GM19438 (cell line): ENCODE measurements around the gene ZNF607.
A peak's percentile ranks its signal among the peaks of the same experiment; 100 is the strongest.
"Not testable (repeated sequence)": the region's sequence is repeated elsewhere in the genome, so short reads cannot be mapped to it uniquely, and the experiment has no call there.

Experiments
- ATAC-seq: cut with Tn5 transposase; IDR thresholded peaks from one replicate; pipeline ENCODE4 v1.9.1; 2021; ENCODE audit warnings: low read depth; ENCODE audit not compliant: unreplicated experiment

ZNF607 gene

GRCh38 chr19:37719111-37719926, at the start of gene ZNF607:
TSS of gene ZNF607 (minus strand) at chr19:37719761. CDS start at chr19:37711618, 8,143 bp downstream.
- peak; percentile 93 for ATAC-seq

GRCh38 chr19:37763488-37763887, 43.9 kb upstream of the ZNF607 start:
- no peak for ATAC-seq

DNA sequence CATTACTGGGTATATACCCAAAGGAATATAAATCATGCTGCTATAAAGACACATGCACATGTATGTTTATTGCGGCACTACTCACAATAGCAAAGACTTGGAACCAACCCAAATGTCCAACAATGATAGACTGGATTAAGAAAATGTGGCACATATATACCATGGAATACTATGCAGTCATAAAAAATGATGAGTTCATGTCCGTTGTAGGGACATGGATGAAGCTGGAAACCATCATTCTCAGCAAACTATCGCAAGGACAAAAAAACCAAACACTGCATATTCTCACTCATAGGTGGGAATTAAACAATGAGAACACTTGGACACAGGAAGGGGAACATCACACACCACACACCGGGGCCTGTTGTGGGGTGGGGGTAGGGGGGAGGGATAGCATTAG, 38.1 kb upstream of the ZNF607 start:
- not testable (repeated sequence) for ATAC-seq

- ATAC-seq = no peak
These were observed 18.8 kb upstream of the ZNF607 start for GRCh38 chr19:37738371-37738770.

GRCh38 chr19:37725181-37725580, 5.6 kb upstream of the ZNF607 start:
- no peak for ATAC-seq

DNA sequence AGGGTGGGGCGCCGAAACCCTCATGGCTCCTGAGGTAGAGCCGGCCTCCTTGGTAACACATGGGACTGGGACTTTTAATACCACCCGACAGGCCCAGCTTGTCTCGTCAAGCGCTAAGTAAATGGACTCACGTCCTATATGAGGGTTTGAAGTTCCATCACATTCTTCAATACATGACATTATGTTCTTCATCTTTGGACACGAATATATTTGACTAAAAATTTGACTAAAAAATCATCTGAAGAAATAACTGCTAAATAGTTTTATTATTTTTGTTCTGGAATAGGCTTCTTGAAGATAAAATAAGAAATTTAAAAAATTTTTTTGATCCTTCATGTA, 335 bp upstream of the ZNF607 start:
- no peak for ATAC-seq

DNA sequence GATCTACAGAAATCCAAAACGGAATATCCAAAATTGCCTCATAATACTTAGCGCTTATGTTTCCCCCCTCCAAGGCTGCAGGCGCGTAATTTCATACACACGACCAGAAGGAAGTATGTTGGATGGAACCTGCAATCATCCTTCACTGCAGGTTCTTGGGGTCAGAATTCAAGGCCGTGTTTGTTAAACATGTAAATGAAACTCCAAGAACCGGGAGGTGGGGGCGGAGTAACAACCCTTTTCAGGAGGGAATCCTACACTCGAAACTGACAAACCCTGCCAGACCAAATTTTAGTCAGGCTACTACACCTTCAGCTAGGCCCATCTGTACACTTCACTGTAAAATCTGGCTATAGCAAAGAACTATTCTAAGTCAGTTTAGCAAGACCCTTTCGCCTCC, 1.3 kb downstream of the ZNF607 start:
- no peak for ATAC-seq

- ATAC-seq = no peak
These were observed 3.4 kb downstream of the ZNF607 start for GRCh38 chr19:37716140-37716539.

DNA sequence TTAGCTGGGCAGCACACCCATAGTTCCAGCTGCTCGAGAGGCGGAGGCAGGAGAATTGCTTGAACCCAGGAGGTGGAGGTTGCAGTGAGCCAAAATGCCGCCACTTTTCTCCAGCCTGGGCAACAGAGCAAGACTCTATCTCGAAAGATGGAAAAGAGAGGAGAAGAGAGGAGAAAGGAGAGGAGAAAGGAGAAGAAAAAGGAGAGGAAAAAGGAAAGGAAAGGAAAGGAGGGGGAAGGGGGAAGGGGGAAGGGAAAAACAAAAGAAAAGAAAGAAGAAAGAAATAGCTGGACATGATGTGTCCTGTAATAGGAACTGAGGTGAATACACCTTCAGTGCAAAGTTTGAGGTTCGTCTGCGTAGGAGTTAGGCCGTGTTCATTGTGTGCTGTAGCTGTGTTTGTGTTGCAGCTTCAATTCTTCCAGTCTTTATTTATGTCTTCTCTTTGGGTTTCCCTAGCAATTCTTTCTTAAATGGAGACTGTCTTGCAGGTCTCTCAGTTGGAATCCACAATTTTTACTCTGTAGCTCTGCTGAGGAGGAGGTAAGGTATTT, 13.4 kb downstream of the ZNF607 start:
- no peak for ATAC-seq

- no peak for ATAC-seq
These were observed 20.5 kb downstream of the ZNF607 start for GRCh38 chr19:37699057-37699456.

DNA sequence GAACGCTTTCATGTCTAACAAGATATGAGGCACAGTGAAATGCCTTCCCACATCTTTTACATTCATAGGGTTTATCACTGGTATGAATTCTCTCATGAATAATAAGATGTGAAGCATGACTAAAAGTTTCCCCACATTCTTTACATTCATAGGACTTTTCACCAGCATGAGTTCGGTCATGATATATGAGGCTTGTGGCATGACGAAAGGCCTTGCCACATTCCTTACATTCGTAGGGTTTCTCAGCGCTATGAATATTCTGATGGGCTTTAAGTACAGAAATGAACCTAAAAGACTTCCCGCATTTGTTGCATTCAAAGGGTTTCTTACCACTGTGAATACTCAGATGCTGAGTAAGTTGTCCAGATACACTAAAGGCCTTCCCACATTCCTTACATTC, 21.3 kb downstream of the ZNF607 start:
- ATAC-seq = no peak

DNA sequence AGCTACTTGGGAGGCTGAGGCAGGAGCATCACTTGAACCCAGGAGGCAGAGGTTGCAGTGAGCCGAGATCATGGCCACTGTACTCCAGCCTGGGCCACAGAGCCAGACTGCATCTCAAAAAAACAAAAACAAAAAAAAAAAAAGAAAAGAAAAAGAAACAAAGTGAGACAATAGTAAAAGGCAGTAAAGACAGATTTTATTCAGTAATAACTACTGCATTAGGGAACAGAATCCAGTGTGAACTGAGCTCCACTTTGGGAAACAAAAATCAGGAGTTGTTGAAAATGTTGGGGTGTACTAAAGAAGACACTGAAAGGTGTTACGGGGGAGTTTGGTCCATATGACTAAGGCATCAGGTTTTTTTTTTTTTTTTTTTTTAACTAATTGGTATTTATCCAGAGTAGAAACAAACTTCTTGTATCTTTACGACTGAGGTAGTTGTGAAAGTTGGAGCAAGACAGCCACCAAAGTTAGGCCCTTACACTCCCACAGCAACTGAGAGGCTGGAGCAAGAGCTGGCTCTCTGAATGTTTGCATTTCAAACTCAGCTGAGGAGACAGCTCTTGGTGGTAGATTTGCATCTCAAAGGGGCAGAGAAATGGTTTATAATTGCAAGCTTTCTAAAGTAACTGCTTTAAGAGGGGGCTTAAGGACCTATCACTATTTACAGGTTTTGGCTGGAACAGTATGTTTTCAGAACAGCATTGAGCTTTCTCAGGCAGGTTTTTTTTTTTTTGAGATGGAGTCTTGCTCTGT, 24.2 kb downstream of the ZNF607 start:
- ATAC-seq = no peak

DNA sequence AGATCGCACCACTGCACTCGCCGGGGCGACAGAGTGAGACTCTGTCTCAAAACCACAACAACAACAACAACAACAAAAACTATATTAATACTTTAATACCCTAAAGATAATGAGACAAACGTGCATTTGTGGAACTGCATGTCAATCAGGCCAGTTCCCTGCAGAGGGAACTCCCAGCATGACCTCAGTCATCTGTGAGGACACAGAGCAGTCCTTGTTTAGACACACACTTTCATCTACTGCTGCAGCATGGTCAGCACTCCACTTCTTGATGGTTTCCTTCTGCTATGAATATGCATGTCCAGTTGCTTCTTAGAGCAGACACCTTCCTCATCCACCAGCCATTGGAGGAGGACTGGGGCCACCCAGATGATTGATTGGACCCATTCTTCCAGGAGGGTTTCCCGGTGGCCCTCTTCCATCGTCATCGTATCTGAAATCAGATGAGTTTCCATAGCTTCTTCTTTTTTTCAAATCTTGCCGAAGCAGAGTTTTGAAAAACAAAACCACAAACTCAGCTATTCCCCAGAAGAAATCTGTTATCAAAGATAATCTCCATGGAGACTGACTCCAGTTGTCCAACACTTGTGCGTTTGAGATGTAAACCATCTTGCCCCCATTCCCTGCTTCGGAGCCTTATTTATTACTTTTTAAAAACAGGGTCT, 26.5 kb downstream of the ZNF607 start:
- no peak for ATAC-seq

DNA sequence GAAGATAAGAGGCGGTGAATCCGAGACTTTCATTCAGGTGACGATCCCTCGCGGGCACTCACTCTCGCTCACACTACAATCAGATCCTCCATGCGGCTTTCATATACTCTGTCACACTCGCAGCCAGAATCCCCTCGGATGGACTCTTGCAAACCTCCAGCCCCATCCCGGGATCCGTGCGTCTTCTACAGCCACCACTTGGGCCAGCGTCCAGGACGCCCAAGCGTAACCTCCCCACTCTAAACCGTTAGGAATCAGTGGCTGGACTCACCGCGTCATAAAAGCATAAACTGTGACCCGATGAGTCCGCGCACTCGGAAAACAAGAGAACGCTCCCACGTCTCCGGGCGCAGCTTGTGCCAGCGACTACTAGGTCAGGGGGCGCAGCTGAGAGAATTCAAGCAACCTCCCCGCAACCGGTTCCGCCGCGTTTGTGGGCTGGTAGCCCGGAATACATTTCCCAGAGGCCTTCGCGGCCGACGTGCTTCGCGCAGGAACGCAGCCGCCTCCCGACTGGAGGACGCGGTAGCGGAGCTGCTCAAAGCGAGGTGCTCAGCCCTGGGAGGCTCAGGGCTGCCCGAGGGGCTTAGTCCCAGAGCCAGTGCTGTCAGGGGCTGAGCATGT, 27.6 kb downstream of the ZNF607 start:
- no peak for ATAC-seq

DNA sequence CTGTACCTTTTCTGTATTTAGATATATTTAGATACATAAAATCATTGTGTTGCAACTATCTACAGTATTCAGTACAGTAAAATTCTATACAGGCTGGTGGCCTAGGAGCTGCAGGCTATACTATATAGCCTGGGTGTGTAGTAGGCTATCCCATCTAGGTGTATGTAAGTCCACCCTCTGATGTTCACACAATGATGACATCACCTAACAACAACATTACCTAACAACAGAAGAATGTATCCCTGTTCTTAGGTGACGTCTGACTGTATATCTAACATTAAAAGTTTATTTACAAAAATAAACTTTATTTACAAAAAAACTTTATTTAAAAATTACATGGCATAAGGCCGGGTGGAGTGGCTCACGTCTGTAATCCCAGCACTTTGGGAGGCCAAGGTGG, 36.0 kb downstream of the ZNF607 start:
- no peak for ATAC-seq

DNA sequence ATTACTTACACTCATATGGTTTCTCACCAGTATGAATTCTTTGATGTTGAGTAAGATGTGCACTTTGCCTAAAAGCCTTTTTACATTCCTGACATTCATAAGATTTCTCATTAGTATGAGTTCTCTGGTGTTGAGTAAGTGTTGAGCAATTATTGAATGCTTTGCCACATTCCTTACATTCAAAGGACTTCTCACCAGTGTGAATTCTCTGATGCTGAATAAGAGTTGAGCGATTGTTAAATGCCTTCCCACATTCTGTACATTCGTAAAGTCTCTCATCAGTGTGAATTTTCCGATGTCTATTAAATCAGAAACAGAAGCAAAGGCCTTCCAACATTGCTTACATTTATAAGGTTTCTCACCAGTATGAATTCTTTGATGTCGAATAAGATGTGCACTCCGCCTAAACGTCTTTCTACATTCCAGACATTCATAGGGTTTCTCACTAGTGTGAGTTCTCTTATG, 50.1 kb downstream of the ZNF607 start:
- ATAC-seq = no peak

GRCh38 chr19:37657157-37657556, 62.4 kb downstream of the ZNF607 start:
- not testable (repeated sequence) for ATAC-seq

- peak; percentile 47 for ATAC-seq
These were observed 63.7 kb downstream of the ZNF607 start for GRCh38 chr19:37655689-37656371.

- peak; percentile 55 for ATAC-seq
These were observed 64.3 kb downstream of the ZNF607 start, which contains the start of gene ZFP30 for GRCh38 chr19:37655301-37655688. TSS of gene ZFP30 (minus strand) at chr19:37655465. CDS start at chr19:37647822, 7,643 bp downstream.
